ELF-1 (cell line): ENCODE data around the gene PTPRN2.

Source experiments
- DNase-seq: peaks from one replicate; pipeline ENCODE4 v3.0.0-alpha.2; 2016; ENCODE audit warnings: low read depth, low spot score

Gene PTPRN2

GRCh38 chr7:157964016-157964415 lies 623.6 kb downstream of the PTPRN2 start:
- no peak for DNase-seq

GRCh38 chr7:157963526-157963925 lies 624.1 kb downstream of the PTPRN2 start:
- no peak for DNase-seq

GRCh38 chr7:157962458-157963306 lies 624.9 kb downstream of the PTPRN2 start:
- no peak for DNase-seq

- peak; percentile 14 for DNase-seq
Observed at GRCh38 chr7:157961731-157962457, 625.7 kb downstream of the PTPRN2 start.

GRCh38 chr7:157955348-157955999 lies 632.1 kb downstream of the PTPRN2 start:
- DNase-seq: peak; percentile 29

- no peak for DNase-seq
Observed at GRCh38 chr7:157954901-157955300, 632.7 kb downstream of the PTPRN2 start.

- DNase-seq: no peak
Observed at GRCh38 chr7:157952841-157953645, 634.6 kb downstream of the PTPRN2 start.

- DNase-seq: no peak
Observed at GRCh38 chr7:157952050-157952667, 635.5 kb downstream of the PTPRN2 start.

GRCh38 chr7:157951300-157952049 lies 636.1 kb downstream of the PTPRN2 start:
- DNase-seq: no peak

GRCh38 chr7:157949711-157950110 lies 637.9 kb downstream of the PTPRN2 start:
- DNase-seq: no peak

GRCh38 chr7:157947504-157947903 lies 640.1 kb downstream of the PTPRN2 start:
- no peak for DNase-seq

- no peak for DNase-seq
Observed at GRCh38 chr7:157946398-157947060, 641.1 kb downstream of the PTPRN2 start.

- no peak for DNase-seq
Observed at GRCh38 chr7:157945401-157945800, 642.2 kb downstream of the PTPRN2 start.

- DNase-seq: no peak
Observed at GRCh38 chr7:157944734-157945291, 642.8 kb downstream of the PTPRN2 start.

GRCh38 chr7:157944051-157944450 lies 643.6 kb downstream of the PTPRN2 start:
- no peak for DNase-seq

GRCh38 chr7:157943561-157943960 lies 644.1 kb downstream of the PTPRN2 start:
- no peak for DNase-seq

- DNase-seq: no peak
Observed at GRCh38 chr7:157941210-157941609, 646.4 kb downstream of the PTPRN2 start.

GRCh38 chr7:157940497-157940896 lies 647.1 kb downstream of the PTPRN2 start:
- DNase-seq: no peak

- no peak for DNase-seq
Observed at GRCh38 chr7:157938211-157938610, 649.4 kb downstream of the PTPRN2 start.
